GM23248 (cell line): ENCODE results near the gene NFKB1. TPM values are rescaled to one million over a fixed set of nuclear protein-coding genes. Genes with fewer than 3 reads are reported as not detected.

Experiments
- DNase-seq: peaks from one replicate; pipeline ENCODE4 v3.0.0-alpha.2; 2015
- H2AFZ ChIP-seq: fragments of 200-600 bp; sonication (generic); 2 replicates; pipeline ENCODE4 v1.6.1; 2016; ENCODE audit warnings: antibody characterized with exemption
- H3F3A ChIP-seq: fragments of 200-600 bp; sonication (generic); 2 replicates; pipeline ENCODE4 v1.6.1; 2016; ENCODE audit warnings: mild to moderate bottlenecking, antibody characterized with exemption, mixed run types; ENCODE audit not compliant: insufficient read depth
- H3K27ac ChIP-seq: fragments of 200-600 bp; sonication (generic); 2 replicates; pipeline ENCODE4 v1.5.1; 2016; ENCODE audit warnings: mild to moderate bottlenecking
- H3K27me3 ChIP-seq: fragments of 200-600 bp; sonication (generic); replicated peaks from 2 replicates; pipeline ENCODE4 v1.6.1; 2016; ENCODE audit warnings: mild to moderate bottlenecking; ENCODE audit not compliant: insufficient read depth
- H3K36me3 ChIP-seq: fragments of 200-600 bp; sonication (generic); 2 replicates; pipeline ENCODE4 v1.6.1; 2016; ENCODE audit warnings: low read depth, mild to moderate bottlenecking
- H3K4me1 ChIP-seq: fragments of 200-600 bp; sonication (generic); 2 replicates; pipeline ENCODE4 v1.6.1; 2016; ENCODE audit warnings: mild to moderate bottlenecking; ENCODE audit not compliant: insufficient read depth
- H3K4me2 ChIP-seq: fragments of 200-600 bp; sonication (generic); one replicate; pipeline ENCODE4 v1.6.1; 2016; ENCODE audit warnings: mild to moderate bottlenecking; ENCODE audit not compliant: unreplicated experiment
- H3K4me3 ChIP-seq: fragments of 200-600 bp; sonication (generic); 2 replicates; pipeline ENCODE4 v1.5.1; 2016; ENCODE audit warnings: mild to moderate bottlenecking
- H3K79me2 ChIP-seq: fragments of 200-600 bp; sonication (generic); 2 replicates; pipeline ENCODE4 v1.6.1; 2016; ENCODE audit warnings: mild to moderate bottlenecking; ENCODE audit not compliant: insufficient read depth
- H3K9ac ChIP-seq: fragments of 200-600 bp; sonication (generic); 2 replicates; pipeline ENCODE4 v1.6.1; 2016; ENCODE audit warnings: mild to moderate bottlenecking
- H3K9me2 ChIP-seq: fragments of 200-600 bp; sonication (generic); 2 replicates; pipeline ENCODE4 v1.6.1; 2016; ENCODE audit warnings: mixed run types, mild to moderate bottlenecking, moderate library complexity; ENCODE audit not compliant: insufficient read depth
- H3K9me3 ChIP-seq: fragments of 200-600 bp; sonication (generic); one replicate; pipeline ENCODE4 v1.6.1; 2017; ENCODE audit warnings: low read depth
- H4K20me1 ChIP-seq: fragments of 200-600 bp; sonication (generic); 2 replicates; pipeline ENCODE4 v1.6.0; 2016; ENCODE audit not compliant: insufficient read depth
- EZH2 ChIP-seq: fragments of 200-600 bp; sonication (generic); IDR thresholded peaks from 2 replicates; pipeline ENCODE4 v1.6.1; 2018; ENCODE audit warnings: antibody characterized with exemption, mild to moderate bottlenecking; ENCODE audit not compliant: insufficient read depth, poor library complexity, severe bottlenecking
- EZH2phosphoT487 ChIP-seq: fragments of 200-600 bp; sonication (generic); IDR thresholded peaks from 2 replicates; pipeline ENCODE4 v1.6.1; 2018; ENCODE audit warnings: antibody characterized with exemption, moderate library complexity, mild to moderate bottlenecking, low read depth; ENCODE audit not compliant: insufficient read depth
- WGBS, 2 experiments: methylation state at CpG; one replicate each; pipeline ENCODE4 v1.1.6; 2015 to 2017; ENCODE audit warnings: low lambda C conversion rate in 2 of 2, low coverage in 1 of 2; ENCODE audit errors: missing lambda C conversion rate in 2 of 2; 5-methylcytosine and 5-hydroxymethylcytosine counted together
- in situ Hi-C: fragments of 300-500 bp; cut with MboI; formaldehyde crosslinking; loops from 2 replicates; pipeline ENCODE4 v1.15.0; 2020
- polyA plus RNA-seq: library from polyadenylated mRNA; unstranded; fragments of >200 nt; fragmentation: Nextera tagmentation; extraction: Ambion mirVana; gene quantifications from 2 replicates; pipeline ENCODE4 v1.2.1, GENCODE V29; 2016
- total RNA-seq: library from RNA; depleted of rRNA; stranded (reverse); fragments of >200 nt; shearing (Covaris generic); gene quantifications from 2 replicates; pipeline ENCODE4 v1.2.3, GENCODE V29; 2014

The NFKB1 gene
- total and polyA plus RNA-seq, 2 experiments from 2014 or later, result 5.8 to 30.2 TPM

GRCh38 chr4:102560115-102560514 lies 59.0 kb downstream of the NFKB1 start:
- 45 to 46% methylated on average over 5 of the region's 5 CpGs for WGBS, 2 experiments
- H3K9ac ChIP-seq, result no peak overlapping the region
- TF ChIP-seq EZH2, result no peak
- TF ChIP-seq EZH2phosphoT487, result no peak
- H4K20me1 ChIP-seq, result 0 out of 2 replicates have a peak, but pooled peaks cover 3% of the 10 kb centered on the region
- no peak overlapping the region for H3K27ac ChIP-seq
- DNase-seq, result no peak
- no peaks in the 10 kb centered on the region for H3K9me2 ChIP-seq
- H3K4me2 ChIP-seq, result no peak overlapping the region
- H3K79me2 ChIP-seq, result peaks cover 26% of the 10 kb centered on the region
- no peaks in the 10 kb centered on the region for H3K27me3 ChIP-seq
- no peak overlapping the region for H2AFZ ChIP-seq
- in situ Hi-C loops, result no loop called here
- H3K9me3 ChIP-seq, result no peaks in the 10 kb centered on the region
- H3K4me3 ChIP-seq, result no peak overlapping the region
- peaks cover 22% of the 10 kb centered on the region for H3K4me1 ChIP-seq
- no peaks in the 10 kb centered on the region for H3K36me3 ChIP-seq
- peaks cover 27% of the 10 kb centered on the region for H3F3A ChIP-seq

GRCh38 chr4:102560571-102561341 lies 59.6 kb downstream of the NFKB1 start:
- Histone ChIP-seq H3K4me1 (peaks cover 22% of the 10 kb centered on the region), H3K9me3 (no peaks in the 10 kb centered on the region), H2AFZ (no peak overlapping the region), H3K27me3 (no peaks in the 10 kb centered on the region), H3K36me3 (no peaks in the 10 kb centered on the region), H3K79me2 (peaks cover 29% of the 10 kb centered on the region), H3K27ac (no peak overlapping the region), H3K9me2 (no peaks in the 10 kb centered on the region), H3K9ac (no peak overlapping the region), H3K4me2 (no peak overlapping the region), H3F3A (peaks cover 27% of the 10 kb centered on the region; the same call in 1 of the 2 replicates), H4K20me1 (0 out of 2 replicates have a peak, but pooled peaks cover 3% of the 10 kb centered on the region), H3K4me3 (no peak overlapping the region)
- in situ Hi-C loops, result no loop called here
- TF ChIP-seq EZH2 (no peak), EZH2phosphoT487 (no peak)
- DNase-seq, result no peak
- WGBS, 2 experiments, result 72 to 73% methylated on average over 4 of the region's 4 CpGs

- Histone ChIP-seq H3K9ac (no peak overlapping the region), H3K4me1 (peaks cover 22% of the 10 kb centered on the region), H3K4me2 (no peak overlapping the region), H3F3A (peaks cover 27% of the 10 kb centered on the region; the same call in 1 of the 2 replicates), H3K36me3 (no peaks in the 10 kb centered on the region), H3K79me2 (peaks cover 32% of the 10 kb centered on the region), H4K20me1 (0 out of 2 replicates have a peak, but pooled peaks cover 3% of the 10 kb centered on the region), H3K9me2 (no peaks in the 10 kb centered on the region), H3K9me3 (no peaks in the 10 kb centered on the region), H2AFZ (no peak overlapping the region), H3K4me3 (no peak overlapping the region), H3K27ac (no peak overlapping the region), H3K27me3 (no peaks in the 10 kb centered on the region)
- peak; percentile 62 for DNase-seq
- 85 to 95% methylated on average over 1 of the region's 1 CpG for WGBS, 2 experiments
- TF ChIP-seq EZH2, result no peak
- TF ChIP-seq EZH2phosphoT487, result no peak
- in situ Hi-C loops, result no loop called here
Measured at GRCh38 chr4:102563000-102563399, 61.8 kb downstream of the NFKB1 start.

GRCh38 chr4:102564399-102565059 lies 63.4 kb downstream of the NFKB1 start:
- H2AFZ ChIP-seq, result no peak overlapping the region
- in situ Hi-C loops, result no loop called here
- H3K36me3 ChIP-seq, result no peaks in the 10 kb centered on the region
- H3F3A ChIP-seq, result peaks cover 27% of the 10 kb centered on the region; the same call in 1 of the 2 replicates
- H3K79me2 ChIP-seq, result peaks cover 30% of the 10 kb centered on the region; the same call in 1 of the 2 replicates
- peak; percentile 85 for DNase-seq
- H3K4me3 ChIP-seq, result no peak overlapping the region
- no peak for TF ChIP-seq EZH2phosphoT487
- TF ChIP-seq EZH2, result no peak
- peak overlapping the region; percentile 16 for H3K27ac ChIP-seq
- H3K4me2 ChIP-seq, result no peak overlapping the region
- no peaks in the 10 kb centered on the region for H3K27me3 ChIP-seq
- H3K4me1 ChIP-seq, result peaks cover 33% of the 10 kb centered on the region
- H4K20me1 ChIP-seq, result 0 out of 2 replicates have a peak, but pooled peaks cover 3% of the 10 kb centered on the region
- H3K9me2 ChIP-seq, result no peaks in the 10 kb centered on the region
- no peak overlapping the region for H3K9ac ChIP-seq
- 18 to 21% methylated on average over 4 of the region's 4 CpGs for WGBS, 2 experiments
- no peaks in the 10 kb centered on the region for H3K9me3 ChIP-seq
